GM18498 (cell line): ENCODE measurements around the gene TFPT.

Experiments used
- ATAC-seq: cut with Tn5 transposase; IDR thresholded peaks from one replicate; pipeline ENCODE4 v1.9.1; 2021; ENCODE audit warnings: mild to moderate bottlenecking, moderate library complexity; ENCODE audit not compliant: unreplicated experiment

The TFPT gene, protein sequence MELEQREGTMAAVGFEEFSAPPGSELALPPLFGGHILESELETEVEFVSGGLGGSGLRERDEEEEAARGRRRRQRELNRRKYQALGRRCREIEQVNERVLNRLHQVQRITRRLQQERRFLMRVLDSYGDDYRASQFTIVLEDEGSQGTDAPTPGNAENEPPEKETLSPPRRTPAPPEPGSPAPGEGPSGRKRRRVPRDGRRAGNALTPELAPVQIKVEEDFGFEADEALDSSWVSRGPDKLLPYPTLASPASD

GRCh38 chr19:54115109-54116063, at the start of gene TFPT, which contains the start of gene PRPF31:
TSS of gene TFPT (minus strand) at chr19:54115657. CDS start at chr19:54115269, 388 bp downstream.
TSS of gene PRPF31 (plus strand) at chr19:54115754. CDS start at chr19:54118279, 2,525 bp downstream.
- peak; percentile 85 for ATAC-seq

GRCh38 chr19:54165222-54165621, 49.8 kb upstream of the TFPT start:
- no peak for ATAC-seq

DNA sequence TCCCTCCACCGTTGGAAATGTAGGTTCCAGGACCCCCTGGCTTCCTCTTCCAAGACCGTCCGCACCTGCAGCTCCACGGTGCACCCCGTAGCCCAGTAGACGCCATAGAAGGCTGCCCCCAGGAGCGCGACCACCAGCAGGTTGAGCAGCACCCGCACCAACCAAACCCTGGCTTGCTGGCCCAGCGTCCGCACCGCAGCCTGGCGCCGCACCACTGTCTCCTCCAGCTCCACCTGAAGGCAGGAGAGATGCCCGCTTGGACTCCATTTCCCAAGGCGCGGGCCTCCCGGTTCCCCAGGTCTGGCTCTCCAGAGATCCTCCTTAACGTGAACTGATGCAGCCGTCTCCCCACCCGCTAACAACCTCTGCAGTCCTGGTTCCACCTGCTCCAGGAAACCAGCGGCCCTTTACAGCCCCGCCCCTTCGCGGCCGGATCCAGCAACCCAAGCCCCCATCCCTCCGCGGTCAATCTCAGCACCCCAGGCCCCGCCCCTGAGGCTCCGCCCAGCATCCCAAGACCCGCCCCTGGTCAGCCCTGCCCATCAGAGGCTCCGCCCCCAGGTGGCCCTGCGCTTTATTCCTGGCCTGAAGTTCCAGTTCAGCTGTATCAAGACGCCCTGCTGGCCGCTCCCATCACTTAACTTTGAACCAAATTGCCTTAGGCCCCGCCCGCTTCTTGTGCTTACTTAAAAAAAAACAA, 49.1 kb upstream of the TFPT start:
- no peak for ATAC-seq

- no peak for ATAC-seq
Observed at GRCh38 chr19:54162884-54163283, 47.4 kb upstream of the TFPT start.

DNA sequence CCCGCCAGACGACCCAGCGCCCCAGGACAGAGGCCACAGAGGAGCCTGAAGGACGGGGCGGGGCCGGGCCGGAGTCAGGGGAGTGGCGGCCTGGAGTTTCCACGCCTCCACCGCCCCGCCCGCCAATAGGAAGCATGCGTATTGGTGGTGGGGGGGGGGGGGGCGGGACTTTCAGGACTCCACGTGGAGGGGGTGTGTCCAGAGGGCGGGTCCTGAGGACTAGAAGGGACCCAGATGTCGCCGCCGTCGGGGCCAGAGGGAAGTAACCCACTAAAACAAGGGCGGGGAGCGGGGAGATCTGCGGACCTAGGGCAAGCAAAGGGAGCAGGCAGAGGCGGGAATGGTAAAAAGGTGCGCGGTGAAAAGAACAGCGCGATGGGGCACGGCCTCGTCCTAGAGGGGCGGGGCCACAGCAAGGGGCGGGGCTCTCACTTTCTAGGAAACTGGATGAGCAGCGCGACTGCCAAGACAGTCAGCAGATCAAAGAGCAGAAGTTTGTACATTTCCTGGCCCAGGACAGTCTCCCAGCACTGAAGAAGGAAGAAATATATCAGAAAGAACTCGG, 46.9 kb upstream of the TFPT start:
- no peak for ATAC-seq

DNA sequence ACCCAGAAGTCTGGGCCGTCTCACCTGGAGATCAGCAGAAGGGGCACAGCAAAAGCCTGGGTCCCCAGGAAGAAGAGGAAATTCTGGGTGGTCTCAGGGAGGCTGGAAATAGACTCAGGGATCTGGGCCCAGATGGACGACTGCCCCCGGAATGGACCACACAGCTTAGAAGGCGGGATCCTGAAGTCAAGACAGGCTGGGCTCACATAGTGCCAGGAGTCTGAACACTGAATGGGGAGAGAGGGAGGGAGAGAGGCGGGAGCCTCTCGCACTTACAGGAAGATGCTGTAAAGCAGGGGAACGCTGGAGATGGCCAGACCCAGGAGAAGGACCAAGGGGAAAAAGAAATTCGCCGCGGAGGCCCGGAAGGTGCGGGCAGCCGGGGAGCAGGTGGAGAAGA, 45.4 kb upstream of the TFPT start:
- no peak for ATAC-seq

GRCh38 chr19:54160182-54160811, 44.8 kb upstream of the TFPT start:
- ATAC-seq = peak; percentile 4

GRCh38 chr19:54159352-54160181, 44.1 kb upstream of the TFPT start, which contains the start of gene LENG1:
TSS of gene LENG1 (minus strand) at chr19:54159721. CDS start at chr19:54159695, 26 bp downstream.
- peak; percentile 93 for ATAC-seq

DNA sequence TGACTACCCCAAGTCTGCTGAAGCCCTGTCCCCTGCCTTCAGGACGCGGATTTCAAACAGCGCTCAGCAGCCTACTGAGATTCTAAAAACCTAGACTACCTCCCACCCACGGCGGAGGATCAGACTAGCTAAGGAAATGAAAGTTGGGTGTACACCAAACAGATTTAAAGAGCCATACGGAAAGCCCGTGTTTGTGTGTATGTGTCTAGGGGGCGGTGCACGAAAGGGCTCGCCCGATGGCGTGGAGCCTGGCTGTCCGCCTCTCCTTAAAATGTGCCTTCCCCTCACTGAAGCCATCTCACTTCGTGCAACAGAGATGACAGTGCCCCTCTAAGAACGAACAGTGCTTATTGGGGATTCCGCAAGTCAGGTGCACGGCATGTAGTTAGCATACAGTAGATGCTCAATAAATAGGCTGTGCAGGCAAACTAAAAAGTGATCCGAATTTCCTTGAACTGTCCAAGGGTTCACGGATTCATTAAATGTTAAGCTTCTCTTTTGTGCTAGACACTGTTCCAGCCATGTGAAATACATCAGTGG, 43.4 kb upstream of the TFPT start:
- no peak for ATAC-seq

- ATAC-seq = no peak
Observed at GRCh38 chr19:54156953-54157352, 41.5 kb upstream of the TFPT start.

- ATAC-seq = no peak
Observed at GRCh38 chr19:54156490-54156889, 41.0 kb upstream of the TFPT start.

- ATAC-seq = no peak
Observed at GRCh38 chr19:54155694-54156093, 40.2 kb upstream of the TFPT start.

DNA sequence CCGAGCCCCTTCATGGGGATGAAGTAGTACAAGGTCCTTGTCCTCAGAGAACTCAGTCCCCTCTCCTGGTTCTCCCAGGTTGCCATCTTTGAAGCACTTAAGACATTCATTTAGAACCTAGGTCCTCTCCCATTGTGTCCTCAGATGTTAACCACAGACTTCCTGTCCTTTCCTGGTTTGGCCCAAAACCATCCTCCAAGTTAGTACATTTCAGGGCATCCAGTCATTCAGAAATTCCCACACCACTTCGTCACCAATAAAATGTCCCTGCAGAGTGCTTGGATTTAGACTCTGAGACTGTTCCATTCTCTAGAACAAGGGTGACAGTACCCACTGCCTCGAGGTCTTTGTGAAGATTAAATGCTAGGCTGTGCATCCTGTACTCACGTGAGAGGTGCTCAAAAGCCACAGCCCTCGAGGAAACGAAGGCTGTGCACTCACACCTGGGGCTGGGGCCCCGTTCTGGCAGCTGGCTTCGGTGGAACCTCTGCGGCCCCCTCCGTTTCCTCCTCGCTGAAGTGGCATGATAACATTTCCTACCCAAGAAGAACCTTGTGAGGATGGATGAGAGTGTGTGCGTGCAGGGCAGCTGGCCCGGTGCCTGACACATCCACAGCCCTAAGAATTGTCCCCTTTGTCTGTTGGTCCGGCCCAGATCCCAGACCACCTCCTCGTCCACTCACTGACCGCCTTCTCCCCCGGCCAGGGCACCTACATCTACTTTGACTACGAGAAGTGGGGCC, 39.3 kb upstream of the TFPT start:
- ATAC-seq = no peak

DNA sequence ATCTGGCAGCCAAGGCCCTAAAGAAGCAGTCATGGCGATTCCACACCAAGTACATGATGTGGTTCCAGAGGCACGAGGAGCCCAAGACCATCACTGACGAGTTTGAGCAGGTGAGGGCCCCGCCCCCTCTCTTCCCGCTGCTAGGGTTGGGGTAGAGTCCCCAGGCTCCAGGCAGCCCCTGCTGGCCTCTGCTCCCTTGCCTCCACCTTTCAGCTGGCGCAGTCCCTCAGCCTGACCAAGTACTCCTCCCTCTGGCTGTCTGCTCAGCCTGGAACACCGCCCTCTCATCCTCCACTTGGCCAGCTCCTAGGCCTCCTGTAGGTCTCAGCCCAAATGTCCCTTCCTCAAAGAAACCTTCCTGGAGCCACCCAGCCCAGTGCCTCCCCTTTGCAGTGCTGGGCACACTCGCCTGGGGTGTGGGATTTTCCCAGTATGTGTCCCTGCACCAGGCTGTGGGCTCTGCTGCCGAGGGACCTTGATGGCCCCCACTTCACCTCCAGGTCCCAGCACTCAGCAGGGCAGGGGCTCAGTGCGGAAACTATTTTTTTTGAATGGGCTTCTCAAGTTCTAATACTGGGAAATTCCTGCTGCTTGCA, 38.4 kb upstream of the TFPT start:
- no peak for ATAC-seq

- ATAC-seq = no peak
Observed at GRCh38 chr19:54152878-54153524, 37.5 kb upstream of the TFPT start.

- ATAC-seq = no peak
Observed at GRCh38 chr19:54152267-54152666, 36.8 kb upstream of the TFPT start.

- no peak for ATAC-seq
Observed at GRCh38 chr19:54151362-54152035, 36.0 kb upstream of the TFPT start.
